HG03469 (cell line): Measurements from ENCODE around the gene RAP1A.

Source experiments
- ATAC-seq: cut with Tn5 transposase; IDR thresholded peaks from one replicate; pipeline ENCODE4 v1.9.1; 2021; ENCODE audit warnings: mild to moderate bottlenecking, moderate library complexity, moderate number of reproducible peaks; ENCODE audit not compliant: unreplicated experiment

The RAP1A gene

DNA sequence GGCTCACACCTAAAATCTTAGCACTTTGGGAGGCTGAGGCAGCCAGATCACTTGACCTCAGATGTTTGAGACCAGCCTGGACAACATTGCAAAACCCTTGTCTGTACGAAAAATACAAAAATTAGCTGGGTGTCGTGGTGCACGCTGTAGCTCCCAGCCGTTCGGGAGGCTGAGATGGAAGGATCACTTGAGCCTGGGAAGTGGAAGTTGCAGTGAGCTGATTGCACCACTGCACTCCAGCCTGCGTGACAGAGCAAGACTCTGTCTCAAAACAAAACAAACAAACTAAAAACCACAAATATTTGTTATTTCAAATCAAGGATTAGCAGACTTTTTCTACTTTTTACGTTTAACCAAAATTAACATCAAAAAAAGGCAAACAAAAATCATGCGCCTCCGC, 88.3 kb downstream of the RAP1A start:
- ATAC-seq: no peak

DNA sequence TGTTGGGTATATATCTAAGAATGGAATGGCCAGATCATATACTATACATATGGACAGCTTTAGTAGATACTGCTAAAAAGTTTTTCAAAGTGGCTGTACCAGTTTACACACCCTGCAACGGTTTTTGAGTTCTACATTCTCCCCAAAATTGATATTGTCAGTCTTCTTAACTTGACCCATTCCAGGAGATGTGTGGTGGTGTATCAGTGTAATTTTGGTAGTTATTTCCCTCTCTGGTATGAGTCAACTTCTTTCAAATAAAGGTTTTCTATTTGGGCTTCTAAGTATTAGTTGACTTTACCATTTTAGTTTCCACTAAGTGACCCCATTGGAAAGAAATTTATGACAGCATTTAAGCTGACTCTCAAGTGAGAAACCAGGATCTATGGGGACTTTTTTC, 90.4 kb downstream of the RAP1A start:
- no peak for ATAC-seq

DNA sequence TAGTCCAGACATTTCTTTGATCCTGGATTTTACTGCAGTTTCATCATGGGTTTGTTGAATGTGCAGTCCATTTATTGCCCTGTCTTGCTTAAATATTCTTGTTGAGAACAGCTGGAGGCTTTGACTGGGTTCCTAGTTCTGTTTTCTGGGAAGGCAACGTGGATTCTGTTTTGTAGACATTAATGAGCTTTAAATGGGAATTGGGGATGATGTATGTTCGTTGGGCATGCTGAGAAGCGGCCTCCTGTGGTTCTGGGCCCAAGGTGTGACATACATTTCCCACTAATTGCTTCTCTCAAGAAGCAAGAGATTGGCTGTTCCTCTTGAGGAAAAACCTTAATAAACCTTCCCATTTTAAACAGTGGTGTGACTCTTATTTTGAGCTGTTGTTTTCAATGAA, 96.7 kb downstream of the RAP1A start:
- ATAC-seq: no peak

DNA sequence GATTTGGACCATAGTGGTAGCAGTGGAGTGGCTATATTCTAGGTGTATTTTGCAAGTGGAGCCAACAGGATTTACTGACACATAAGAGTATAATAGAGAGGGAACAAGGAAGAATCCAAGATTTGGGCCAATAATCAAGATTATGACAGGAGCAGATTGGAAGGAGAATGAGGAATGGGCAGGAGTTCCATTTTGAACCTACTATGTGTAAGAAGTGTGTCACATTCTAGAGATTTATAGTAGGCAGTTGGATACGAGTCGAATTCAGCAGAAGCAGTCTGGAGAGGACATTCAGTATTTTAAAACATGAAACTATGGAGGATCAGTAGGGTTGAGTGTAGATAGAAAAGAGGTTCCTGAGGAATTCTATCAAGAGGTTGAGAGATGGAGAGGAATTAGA, 97.9 kb downstream of the RAP1A start:
- ATAC-seq: no peak

- ATAC-seq: no peak
These were observed 99.5 kb downstream of the RAP1A start for GRCh38 chr1:111719135-111719534.

GRCh38 chr1:111719674-111720132, 100.1 kb downstream of the RAP1A start:
- ATAC-seq: no peak

DNA sequence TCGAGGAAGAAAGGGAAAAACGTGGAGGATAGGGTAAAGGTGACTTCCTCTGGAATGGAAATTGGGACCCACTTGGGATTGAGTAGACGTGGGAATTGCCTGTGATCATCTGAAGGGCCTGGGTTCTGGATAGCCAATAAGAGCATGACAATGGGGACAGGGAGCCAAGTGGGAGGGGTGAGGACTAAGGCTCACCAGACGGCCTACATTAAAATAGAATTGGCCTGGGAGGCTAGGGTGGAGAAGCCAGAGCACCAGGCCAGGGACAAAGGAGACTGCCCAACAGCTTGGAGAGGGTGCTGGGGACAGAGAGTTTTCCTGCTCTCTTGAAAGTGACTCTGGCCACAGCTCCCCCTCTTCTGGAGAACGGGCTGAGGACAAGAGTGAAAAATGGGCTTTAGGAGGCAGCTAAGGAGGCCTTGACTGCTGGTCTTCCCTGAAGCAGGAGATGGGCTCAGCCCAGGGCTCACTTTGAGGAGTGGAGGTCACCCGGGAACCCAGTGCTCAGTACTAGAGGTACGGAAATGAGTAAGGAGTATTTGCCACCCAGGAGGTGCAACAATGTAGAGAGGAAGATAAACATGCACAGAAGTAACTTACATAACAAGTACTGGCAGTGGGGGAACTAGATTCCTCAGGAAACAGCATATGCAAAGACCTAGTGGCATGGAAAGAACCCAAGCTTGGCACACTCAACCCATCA, 100.8 kb downstream of the RAP1A start:
- no peak for ATAC-seq

DNA sequence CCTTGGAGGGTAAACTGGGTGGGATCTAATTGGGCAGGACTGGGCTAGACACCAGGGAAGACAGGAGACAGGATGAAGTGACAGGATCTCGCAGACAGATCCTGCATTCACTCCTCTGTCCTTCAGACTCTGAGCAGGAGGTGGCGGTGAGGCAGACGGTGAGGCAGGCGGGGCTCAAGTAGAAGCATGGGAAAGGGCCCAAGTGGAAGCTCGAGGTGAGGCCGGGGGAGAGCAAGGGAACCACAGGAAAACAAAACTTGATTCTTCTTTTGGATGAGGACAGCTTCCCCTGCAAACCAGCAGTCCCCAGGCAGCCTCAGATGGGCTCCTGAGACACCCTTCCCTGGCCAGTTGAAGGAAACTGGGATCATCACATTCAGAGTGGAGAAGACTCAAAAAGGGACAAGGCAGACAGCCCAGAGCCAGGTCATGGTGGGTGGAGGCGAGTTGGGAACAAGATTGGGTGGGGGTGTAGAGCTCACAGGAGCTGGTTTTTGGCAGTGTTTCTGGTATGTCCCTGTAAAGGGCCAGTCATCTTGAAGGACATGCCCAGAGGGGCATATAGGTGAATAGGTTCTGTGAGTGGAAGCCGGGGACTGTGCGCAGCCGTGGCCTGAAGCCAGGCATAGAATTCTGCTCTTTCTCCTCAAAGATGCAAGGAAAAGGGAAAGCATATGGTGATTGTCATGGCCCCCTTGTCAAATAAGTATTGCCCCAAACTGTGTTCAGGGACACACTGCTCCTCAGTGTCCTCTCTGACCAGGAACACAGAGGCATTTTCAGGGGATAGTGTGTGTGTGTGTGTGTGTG, 101.6 kb downstream of the RAP1A start:
- ATAC-seq: no peak

DNA sequence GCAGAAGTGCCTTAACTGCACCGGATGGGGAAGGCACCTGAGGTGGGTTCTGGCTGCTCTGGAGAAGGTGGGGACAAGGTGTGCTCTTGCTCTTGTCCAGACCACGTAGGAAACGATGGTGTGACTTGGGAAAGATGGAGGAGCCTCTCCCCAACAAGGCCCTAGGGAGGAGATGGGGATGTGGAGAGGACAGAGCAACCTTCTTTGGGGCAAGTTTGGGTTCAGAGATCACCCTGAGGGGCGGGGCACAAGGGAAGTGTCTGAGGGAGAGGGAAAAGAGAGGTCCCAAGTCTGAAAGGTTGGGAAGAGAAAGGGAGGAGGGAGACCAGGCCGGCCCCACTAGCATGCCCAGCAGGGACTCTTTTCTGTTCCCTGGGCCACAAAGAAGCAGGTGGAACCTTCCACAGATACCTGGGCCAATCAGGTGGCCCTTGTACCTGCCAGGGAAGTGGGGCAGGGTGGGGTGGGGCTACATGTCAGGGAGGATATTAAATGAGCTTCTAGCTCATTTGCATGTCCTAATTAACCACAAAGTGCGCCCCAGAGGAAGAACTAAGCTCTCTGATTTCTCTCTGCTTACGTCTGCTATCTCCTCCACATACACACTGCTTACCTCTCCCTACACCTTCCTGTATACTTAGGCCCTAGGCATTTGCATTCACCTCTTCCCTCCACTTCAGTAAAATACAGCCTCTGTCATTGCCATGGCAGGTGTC, 103.7 kb downstream of the RAP1A start:
- ATAC-seq: no peak

- ATAC-seq: no peak
These were observed 104.3 kb downstream of the RAP1A start for GRCh38 chr1:111723871-111724270.

DNA sequence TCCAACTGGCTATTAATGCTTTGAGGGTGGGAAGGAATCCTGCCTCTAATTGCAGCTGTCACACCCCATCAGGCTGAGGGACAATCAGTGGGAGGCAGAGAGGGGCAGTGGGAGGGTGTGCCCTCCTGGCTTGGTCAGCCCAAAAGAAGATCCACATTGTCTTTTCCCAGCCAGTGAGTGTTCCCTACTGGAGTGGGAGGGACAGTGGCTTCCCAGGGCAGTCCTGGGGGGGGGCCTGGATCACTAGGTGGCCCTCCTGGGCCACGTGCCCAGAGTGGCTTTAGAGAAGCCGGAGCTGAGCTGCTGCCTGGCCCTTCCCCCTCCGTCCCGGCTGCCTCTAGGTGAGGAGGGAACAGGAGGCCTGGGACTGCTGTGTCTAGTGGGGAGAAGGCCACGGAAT, 105.6 kb downstream of the RAP1A start:
- ATAC-seq: no peak

DNA sequence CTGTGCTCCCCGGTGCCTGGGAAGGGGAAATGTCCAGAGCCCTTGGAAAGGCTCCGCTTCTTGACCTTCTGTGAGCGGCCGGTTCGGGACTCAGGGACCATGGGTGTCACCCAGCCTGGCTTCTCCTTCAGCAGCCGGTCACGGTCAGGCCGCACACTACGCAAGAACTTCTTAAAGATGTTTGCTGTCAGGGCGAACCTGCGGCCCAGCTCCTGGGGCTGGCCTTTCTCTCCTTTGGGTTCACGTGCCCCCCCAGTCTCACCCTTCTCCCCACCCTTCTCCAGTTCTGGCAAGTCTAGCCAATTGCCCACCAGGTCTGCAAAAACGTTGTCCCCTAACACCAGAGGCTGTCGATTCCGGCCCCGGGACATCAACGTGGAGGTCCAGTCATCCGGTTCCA, 107.5 kb downstream of the RAP1A start:
- no peak for ATAC-seq

DNA sequence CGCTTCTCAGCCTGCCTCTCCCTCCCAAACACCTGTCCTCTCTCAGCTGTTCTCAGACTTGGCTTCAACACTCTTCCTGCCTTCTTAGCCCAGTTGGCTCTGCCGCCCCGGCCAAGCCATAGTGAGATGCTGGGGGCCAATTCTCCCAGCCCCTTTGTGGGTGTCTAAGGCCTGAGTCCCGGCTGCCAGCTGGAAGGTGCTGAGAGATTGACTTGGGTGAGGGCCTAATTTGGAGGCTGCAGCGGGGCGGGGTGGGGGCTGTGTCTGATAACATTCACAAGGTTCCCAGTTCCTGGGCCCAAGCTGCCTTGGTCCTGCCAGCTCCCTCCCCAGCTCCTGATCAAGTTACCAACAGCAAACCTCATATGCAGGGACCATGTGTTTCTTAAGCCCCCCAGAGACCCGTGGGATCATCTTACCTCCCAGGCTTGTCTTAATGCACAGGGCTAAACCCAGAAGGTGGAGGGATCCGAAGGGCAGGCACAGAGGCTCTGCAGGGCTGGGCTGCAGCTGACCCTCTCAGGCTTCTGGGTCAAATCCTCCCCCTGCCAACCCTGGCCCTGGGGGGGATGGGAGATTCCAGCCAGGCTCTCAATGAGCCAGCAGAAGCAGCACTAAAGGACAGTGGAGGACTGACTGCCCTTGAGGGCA, 109.8 kb downstream of the RAP1A start:
- ATAC-seq: no peak

DNA sequence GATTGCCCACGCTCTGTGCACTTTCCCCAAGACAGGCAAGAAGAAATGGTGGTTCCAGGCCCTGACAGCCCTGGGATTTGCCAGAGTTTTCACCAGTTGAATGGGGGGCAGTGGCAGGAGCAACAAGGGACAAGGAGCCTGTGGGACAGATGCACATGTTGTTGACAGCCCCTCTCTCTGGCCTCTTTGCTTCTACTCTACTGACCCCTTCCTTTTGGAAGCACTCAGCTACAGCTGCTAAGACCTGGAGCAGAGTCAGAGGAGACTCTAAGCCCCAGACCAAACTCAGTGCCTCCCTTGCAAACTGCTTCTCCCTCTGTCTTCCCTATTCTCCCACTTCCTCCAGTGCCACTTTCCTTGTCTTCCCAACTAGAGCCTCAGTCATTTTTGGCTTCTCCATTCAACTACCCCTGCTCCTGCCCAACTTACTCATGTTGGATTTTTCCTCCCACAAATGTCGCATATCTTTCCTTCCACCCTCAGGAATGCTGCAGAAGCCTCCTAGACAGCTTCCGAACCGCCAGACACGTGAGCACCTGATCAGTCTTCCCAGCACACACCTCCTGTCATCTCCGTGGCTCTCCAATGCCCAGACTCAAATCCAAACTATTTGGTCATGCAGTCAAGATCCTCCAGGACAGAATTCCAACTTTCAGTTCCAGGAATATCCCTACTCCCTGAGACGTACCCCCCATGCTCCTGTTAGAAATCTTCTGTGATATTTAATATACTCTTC, 110.5 kb downstream of the RAP1A start:
- ATAC-seq: no peak

DNA sequence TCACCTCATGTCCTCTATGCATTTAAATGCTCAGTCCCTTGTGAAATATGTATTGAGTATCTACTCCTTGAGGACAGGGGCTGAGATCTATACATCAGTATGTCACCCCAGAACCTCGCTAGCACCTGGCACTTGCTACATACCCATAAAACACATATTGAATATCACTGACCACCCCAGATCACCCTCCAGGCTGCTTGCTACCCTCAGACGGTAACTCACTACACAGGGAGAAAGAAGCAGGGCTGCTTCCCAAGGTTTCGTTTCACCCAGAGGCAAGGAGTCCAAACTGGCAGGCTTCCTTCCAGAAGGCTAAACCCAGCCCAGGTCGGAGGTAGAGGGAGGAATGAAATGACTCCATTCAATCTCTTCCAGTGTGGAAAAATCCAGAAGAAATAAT, 111.1 kb downstream of the RAP1A start:
- ATAC-seq: no peak

DNA sequence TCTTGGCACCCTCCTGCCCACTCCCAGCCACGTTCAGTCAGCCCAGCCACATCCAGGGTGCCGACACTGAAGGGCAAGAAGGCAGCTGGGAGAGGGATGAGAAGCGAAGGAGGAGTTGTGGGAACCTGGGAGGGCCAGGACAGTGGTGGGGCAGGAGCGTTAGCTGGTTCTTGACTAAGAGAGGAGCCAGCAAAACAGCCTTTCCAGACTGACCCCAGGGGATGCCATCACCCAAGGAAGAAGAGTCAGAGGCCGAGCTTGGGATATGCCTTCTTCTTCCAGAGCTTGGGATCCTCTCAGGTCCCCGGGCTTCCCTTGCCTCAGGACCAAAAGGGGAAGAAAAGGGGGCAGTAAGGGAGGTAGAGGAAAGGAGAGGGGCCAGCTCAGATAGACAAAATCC, 112.4 kb downstream of the RAP1A start:
- ATAC-seq: no peak

DNA sequence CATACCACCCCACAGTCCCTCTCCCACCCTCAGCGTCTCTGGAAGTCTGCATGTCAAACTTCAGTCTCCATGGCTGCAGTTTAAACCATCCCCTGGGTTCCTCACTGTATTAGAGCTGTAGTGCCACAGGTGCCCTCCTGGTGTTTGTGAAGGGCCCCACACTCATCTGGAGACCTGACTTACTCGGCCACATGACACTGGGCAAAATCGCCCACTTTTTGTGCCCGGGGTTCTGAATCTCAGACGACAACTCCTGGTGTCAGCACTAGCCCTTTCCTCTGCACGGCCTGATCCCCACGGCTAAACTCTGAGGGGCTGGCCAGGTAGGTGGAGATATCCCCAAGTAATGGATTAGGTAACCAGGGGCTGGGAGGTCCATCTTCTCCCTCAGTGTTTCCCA, 113.1 kb downstream of the RAP1A start:
- no peak for ATAC-seq

DNA sequence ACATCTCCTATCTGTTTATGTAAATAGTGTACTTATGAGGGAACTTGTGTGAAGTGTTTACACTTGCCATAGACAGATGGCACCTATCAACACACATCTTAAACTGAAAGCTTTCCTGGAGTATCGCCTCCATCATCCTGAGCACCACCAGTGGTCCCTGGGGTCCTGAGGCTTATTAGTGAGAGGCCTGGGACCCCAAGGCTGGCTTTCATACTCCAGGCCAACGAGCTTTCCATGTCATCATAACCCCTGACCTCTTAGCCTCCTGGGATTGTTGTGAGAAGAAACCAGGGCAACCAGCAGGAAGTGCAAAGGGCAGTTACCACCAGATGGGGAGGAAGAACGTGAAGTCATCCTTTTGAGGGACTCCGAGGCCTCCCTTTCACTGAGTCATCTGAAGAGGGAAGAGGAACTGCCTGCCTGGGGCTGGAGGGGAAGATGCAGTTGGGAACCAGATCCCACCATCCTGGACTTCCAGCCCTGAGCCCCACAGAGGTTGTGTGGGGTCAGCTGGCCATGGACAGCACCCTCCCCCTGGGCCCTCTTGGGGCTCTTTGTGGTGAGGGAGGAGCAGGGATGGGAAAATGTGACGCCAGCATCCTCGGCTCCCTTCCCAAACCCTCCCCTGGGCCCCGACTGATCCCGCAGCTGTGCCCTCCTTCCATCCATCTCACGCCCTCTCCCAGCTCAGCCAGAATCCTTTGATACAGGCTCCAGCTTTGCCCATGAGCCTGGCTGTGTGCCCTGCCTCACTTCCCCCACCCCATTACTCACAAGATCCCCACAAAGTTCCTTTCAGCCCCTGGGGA, 113.8 kb downstream of the RAP1A start:
- ATAC-seq: no peak

DNA sequence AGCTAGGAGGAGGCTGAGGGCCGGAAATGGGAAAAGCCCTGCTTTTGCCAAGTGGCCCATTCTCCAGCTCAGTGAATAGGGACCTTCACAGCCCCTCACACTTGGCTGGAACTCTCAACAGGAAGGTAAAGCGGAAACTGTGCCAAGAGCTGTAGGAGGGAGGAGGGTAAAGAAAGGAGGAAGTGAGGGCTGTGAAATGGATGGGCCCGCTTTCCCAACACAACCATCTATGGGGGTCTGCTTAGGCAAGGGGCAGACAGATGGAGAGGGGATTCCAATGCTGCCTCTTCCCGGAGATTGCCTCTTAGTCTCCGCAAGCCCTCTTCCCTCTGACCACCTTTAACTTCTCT, 114.4 kb downstream of the RAP1A start:
- no peak for ATAC-seq

DNA sequence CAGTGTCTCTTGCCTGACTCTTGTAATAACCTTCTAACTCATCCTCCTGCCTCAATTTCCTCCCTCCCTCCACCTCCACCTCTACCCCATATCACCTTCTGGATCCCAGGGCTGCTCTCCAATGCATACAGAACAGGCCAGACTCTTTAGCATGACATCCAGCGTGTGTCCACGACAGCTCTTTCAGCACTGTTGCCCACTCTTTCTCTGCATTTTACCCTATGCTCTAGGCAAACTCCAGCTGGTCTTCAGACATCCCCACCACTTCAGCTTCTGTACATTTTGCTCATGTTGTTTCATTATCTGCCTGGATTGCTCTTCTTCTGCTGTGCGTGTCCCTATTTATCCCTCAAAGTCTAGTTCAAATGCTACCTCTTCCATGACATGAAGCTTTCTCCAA, 114.8 kb downstream of the RAP1A start:
- ATAC-seq: no peak
